ENCODE results near the gene PRKCA.

The PRKCA gene

DNA sequence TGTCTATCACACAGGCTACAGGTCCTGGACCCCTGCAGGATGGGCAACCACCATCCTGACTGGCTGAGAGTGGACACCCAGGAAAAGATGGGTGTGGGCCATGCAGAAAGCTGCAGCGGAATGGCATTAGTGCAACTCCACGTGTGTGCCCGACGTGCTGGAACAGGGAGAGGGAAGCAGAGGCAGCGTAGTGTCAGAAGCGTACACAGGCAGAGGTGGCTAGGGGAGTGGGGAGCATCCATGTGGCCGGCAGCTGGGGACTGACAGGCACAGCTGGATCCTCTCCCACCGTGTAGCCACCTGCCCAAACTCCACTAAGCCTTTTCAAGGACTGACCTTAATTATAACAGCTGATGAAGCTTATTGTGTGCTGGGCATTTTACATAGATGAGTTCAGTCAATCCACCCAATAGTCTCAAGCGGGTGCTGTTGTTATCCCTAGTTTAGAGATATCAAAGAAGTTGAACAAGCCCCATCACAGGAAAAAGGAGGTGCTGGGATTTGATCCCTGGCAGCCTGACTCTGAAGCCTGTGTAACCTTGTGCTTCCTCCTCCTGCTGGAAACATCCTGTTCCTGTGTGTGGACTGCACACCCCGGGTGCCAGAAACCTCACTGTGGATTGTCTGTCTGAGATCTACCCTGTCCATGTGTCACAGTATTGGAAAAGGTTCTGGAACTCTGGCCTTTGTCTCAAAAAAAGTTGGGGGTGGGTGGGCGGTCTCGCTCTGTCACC is 114.0 kb downstream of the PRKCA start:
- no peak for DNase-seq

DNA sequence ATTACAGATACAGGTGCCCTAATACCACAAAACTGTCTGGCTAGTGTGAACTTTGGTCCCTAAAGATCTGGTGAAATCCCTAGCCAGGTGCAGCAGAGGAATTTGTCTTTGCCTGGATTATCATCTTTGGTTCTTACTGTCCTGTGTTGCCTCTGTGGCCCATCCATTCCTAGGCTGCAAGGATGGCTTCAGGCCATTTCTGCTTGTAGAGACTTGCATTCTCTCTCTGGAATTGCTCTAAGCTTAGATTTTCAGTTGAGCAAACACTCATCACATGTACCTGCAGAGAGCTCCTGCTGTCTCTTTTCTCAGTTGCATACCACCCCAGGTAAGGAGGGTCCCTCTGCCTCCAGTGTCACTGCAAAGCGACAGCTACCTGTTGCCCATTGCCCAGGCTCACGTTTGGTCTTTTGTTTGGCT is 114.9 kb downstream of the PRKCA start:
- no peak for DNase-seq

DNA sequence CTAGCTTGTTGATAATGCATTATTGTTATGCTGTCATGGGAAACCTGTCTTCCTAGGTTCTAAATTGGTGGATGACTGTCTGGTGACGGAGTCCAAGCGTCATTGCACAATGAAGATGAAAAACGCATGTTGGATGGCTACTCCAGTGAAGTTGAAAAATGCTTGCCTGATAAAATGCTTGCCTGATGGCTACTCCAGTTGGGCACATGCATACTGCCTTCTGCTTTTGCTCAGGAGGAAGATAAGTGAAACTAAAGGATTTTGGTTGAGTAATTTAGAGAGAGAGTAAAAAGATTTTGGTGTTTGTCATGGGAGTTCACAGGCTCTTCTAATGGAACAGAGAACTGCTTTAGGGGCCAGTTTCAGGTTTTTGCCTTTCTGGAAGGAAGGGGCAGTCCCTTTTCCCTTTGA is 118.6 kb downstream of the PRKCA start:
- peak; percentile 78 for DNase-seq

GRCh38 chr17:66422186-66422585 is 119.8 kb downstream of the PRKCA start:
- no peak for DNase-seq

- no peak for DNase-seq
Measured at GRCh38 chr17:66423056-66423955, 120.9 kb downstream of the PRKCA start.

DNA sequence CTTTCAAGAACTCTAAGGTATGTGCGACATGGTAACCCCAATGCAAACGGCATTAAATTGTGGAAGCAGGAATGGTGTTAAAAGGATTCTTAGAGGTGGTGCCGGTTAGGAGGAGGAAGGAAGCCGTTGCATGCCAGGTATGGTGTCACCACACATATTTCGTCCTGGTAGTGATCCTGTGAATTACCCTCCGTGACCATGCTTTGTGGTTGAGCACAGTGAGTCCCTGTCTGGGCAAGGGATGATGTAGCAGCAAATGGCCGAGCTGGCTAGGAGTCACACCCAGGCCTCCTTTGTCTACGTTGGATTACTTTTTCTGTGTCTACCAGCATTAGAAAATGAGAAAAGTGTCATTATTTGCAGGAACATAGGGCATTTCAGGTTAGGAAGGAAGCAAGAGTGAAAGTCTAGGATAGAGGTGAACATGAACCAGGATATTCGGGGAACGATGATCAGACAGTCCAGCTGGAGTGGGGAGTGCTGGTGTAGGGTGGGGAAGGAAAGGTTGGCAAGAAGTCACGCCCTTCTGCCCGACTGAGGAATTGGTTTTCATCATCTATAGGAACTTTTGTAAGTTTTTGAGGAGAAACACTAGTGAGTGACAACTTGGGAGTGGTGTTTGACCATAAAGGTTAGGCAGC is 123.5 kb downstream of the PRKCA start:
- DNase-seq: no peak

GRCh38 chr17:66426397-66427033 is 124.1 kb downstream of the PRKCA start:
- DNase-seq: no peak

DNA sequence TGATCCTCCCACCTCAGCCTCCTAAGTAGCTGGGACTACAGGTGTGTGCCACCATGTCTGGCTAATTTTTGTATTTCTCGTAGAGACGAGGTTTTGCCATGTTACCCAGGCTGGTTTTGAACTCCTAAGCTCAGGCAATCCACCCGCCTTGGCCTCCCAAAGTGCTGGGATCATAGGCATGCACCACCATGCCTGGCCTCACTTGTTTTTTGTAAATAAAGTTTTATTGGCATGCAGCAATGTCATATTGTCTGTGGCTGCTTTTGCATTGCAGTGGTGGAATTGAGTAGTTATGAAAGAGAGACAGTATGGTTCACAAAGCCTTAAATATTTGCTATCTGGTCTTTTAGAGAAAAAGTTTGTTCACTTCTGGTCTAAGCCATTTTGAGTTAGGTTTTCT is 124.7 kb downstream of the PRKCA start:
- no peak for DNase-seq

- peak; percentile 56 for DNase-seq
Measured at GRCh38 chr17:66429680-66430079, 127.3 kb downstream of the PRKCA start.

DNA sequence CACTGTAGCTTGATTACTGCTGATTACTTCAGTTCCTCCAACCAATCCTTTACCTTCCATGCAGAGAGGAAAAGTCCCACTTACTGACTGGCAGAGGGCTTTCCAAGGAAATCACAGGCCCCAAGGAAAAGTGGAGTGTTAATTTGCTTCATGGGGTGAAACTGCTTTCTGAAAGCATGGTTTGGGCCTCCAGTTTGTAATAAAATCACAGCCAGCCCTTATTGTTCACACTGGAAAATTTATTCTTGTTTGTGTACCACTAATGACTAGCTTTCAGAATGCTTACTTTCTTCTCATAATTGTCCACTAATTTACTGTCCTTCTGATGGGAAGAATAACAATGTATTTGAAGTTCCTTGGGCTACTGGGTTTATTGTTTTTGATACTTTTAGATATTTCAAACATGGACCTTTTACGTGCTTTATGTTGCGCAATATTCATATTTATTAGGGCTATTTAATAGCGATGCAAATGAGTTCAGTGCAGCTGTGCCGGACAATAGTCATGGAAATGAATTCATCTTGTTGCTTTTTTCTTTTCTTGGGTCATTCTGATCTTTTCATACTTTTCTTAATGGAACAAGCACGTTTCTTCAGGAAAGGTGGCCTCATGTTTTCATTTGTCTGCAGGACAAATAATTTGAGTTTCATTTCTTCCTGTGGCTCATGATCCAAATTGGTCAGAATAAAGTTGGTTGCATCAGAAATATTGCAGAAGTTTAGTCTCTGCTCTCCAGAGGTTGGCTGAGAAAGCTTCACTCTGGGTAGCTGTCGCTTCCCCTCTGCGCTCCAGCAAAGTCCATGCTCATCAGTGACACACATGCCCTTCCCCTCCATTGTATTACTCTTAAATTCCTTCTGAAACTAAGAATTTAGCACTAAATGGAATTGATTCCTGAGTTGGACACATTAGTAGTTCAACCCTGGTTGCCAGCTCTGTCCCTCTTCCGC is 128.7 kb downstream of the PRKCA start:
- peak; percentile 92 for DNase-seq

DNA sequence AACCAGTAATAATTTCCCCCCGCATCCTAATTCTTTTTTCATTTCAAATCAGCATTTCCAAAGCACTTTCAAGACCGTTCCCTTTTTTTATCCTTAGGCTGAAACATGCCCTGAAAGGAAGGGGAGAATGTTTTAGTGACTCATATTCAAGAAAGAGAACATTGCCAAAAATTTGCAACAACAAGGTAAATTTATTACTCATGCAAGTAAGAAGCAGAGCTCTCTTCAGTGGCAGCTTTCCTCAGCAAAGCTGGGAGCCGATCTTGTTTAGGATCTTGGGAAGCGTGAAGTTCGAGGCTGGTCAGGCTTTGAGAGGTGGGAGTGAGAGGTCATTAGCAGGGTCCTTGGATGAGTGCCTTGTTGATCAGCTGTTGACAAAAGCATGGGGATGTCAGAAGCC is 129.5 kb downstream of the PRKCA start:
- peak; percentile 54 for DNase-seq

- peak; percentile 31 for DNase-seq
Measured at GRCh38 chr17:66432411-66432957, 130.1 kb downstream of the PRKCA start.

- DNase-seq: peak; percentile 48
Measured at GRCh38 chr17:66432996-66433551, 130.7 kb downstream of the PRKCA start.

DNA sequence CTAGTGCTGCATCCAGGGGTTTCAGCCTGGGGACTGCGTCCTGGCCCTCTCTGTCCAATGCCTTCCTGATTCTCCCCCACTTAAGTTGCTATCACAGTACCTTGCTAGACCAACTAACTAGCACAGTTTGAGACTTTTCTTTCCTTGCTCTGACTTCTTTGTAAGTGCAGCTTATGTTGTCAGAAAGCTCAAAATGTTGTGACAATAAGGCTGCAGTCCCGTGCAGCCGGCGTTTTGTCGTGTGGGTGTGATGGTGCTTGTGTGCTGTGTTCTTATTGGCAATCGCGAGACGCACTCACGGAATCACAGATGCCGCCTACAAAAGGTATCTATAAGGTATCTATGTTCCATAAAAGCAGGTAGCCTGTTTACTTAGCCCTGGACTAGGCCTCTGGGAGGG is 132.8 kb downstream of the PRKCA start:
- DNase-seq: no peak

- no peak for DNase-seq
Measured at GRCh38 chr17:66436631-66437030, 134.2 kb downstream of the PRKCA start.

- DNase-seq: no peak
Measured at GRCh38 chr17:66437476-66438026, 135.1 kb downstream of the PRKCA start.

- peak; percentile 63 for DNase-seq
Measured at GRCh38 chr17:66438101-66438500, 135.7 kb downstream of the PRKCA start.

- peak; percentile 62 for DNase-seq
Measured at GRCh38 chr17:66441101-66441661, 138.8 kb downstream of the PRKCA start.

- DNase-seq: no peak
Measured at GRCh38 chr17:66443166-66443565, 140.8 kb downstream of the PRKCA start.

- DNase-seq: no peak
Measured at GRCh38 chr17:66443606-66444005, 141.2 kb downstream of the PRKCA start.

DNA sequence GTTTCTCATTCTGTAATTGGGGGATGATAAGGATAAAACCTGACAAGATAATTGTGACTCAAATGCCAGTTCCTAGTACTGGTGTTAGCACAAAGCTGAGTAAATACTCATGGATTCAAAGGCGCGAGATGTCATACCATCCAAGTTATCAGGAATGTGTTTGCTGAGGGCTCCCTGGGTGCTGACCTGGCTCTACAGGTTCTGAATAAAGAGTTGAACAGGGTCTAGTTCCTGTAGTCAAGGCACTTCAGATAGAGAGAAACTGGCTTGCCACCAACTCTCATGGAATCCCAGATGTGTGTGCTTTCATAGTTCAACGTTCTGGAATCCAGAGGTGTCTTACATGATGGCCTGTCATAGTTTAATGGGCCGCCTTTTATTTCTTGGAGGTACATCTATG is 141.6 kb downstream of the PRKCA start:
- DNase-seq: no peak
